ENCODE data around the gene FNIP2.

FNIP2 gene

GRCh38 chr4:158836828-158837449 lies 68.1 kb downstream of the FNIP2 start:
- Histone ChIP-seq H3K9me3 (no peaks in the 10 kb centered on the region), H3K27me3 (no peaks in the 10 kb centered on the region), H3K4me1 (ENCODE audit: control insufficient read depth in 1 of 2, insufficient read depth in 1 of 2, low read depth in 1 of 2, low read length in 1 of 2) (no peaks in the 10 kb centered on the region), H3K36me3 (no peaks in the 10 kb centered on the region), H3K27ac (no peak overlapping the region), H3K4me3 (ENCODE audit: low read depth in 1 of 2, low read length in 1 of 2) (no peak overlapping the region)
- no peak for TF ChIP-seq CTCF (IDR thresholded peaks at IDR 0.05)

GRCh38 chr4:158837527-158838141 lies 68.8 kb downstream of the FNIP2 start:
- Histone ChIP-seq H3K36me3 (no peaks in the 10 kb centered on the region), H3K4me1 (ENCODE audit: control insufficient read depth in 1 of 2, insufficient read depth in 1 of 2, low read depth in 1 of 2, low read length in 1 of 2) (no peaks in the 10 kb centered on the region), H3K27ac (no peak overlapping the region)

GRCh38 chr4:158840131-158840530 lies 71.3 kb downstream of the FNIP2 start:
- no peak overlapping the region for H3K27ac ChIP-seq
- H3K27me3 ChIP-seq = no peaks in the 10 kb centered on the region
- H3K9me3 ChIP-seq = no peaks in the 10 kb centered on the region
- no peak for TF ChIP-seq CTCF (IDR thresholded peaks at IDR 0.05)
- no peaks in the 10 kb centered on the region for H3K4me1 ChIP-seq (ENCODE audit: control insufficient read depth in 1 of 2, insufficient read depth in 1 of 2, low read depth in 1 of 2, low read length in 1 of 2)
- no peaks in the 10 kb centered on the region for H3K36me3 ChIP-seq
- no peak overlapping the region for H3K4me3 ChIP-seq (ENCODE audit: low read depth in 1 of 2, low read length in 1 of 2)

More at GRCh38 chr4:158837527-158838141, 68.8 kb downstream of the FNIP2 start:
- Histone ChIP-seq H3K27me3 (no peaks in the 10 kb centered on the region), H3K4me3 (ENCODE audit: low read depth in 1 of 2, low read length in 1 of 2) (no peak overlapping the region), H3K9me3 (no peaks in the 10 kb centered on the region)
- no peak for TF ChIP-seq CTCF (IDR thresholded peaks at IDR 0.05)

- no peaks in the 10 kb centered on the region for H3K27me3 ChIP-seq
- no peak for TF ChIP-seq CTCF (IDR thresholded peaks at IDR 0.05)
- H3K27ac ChIP-seq = no peak overlapping the region
- no peak overlapping the region for H3K4me3 ChIP-seq (ENCODE audit: low read depth in 1 of 2, low read length in 1 of 2)
- no peaks in the 10 kb centered on the region for H3K36me3 ChIP-seq
- H3K9me3 ChIP-seq = no peaks in the 10 kb centered on the region
- H3K4me1 ChIP-seq (ENCODE audit: control insufficient read depth in 1 of 2, insufficient read depth in 1 of 2, low read depth in 1 of 2, low read length in 1 of 2) = no peaks in the 10 kb centered on the region
These were observed 72.7 kb downstream of the FNIP2 start for GRCh38 chr4:158841540-158841939.

GRCh38 chr4:158845311-158846041 lies 76.7 kb downstream of the FNIP2 start:
- H3K27ac ChIP-seq = no peak overlapping the region
- no peak for TF ChIP-seq CTCF (IDR thresholded peaks at IDR 0.05)
- no peaks in the 10 kb centered on the region for H3K9me3 ChIP-seq
- no peaks in the 10 kb centered on the region for H3K36me3 ChIP-seq
- H3K27me3 ChIP-seq = no peaks in the 10 kb centered on the region
- H3K4me3 ChIP-seq (ENCODE audit: low read depth in 1 of 2, low read length in 1 of 2) = no peak overlapping the region
- no peaks in the 10 kb centered on the region for H3K4me1 ChIP-seq (ENCODE audit: control insufficient read depth in 1 of 2, insufficient read depth in 1 of 2, low read depth in 1 of 2, low read length in 1 of 2)

Measured in neutrophil (primary cell).